GM12875 (cell line): ENCODE measurements around the gene LHPP.

Source experiments
- H3K4me3 ChIP-seq: one replicate; pipeline ENCODE4 v1.5.1; 2011; ENCODE audit warnings: low read depth, low read length, control low read depth
- CTCF ChIP-seq: IDR thresholded peaks from 2 replicates; pipeline ENCODE4 v1.5.1; 2011; ENCODE audit warnings: low read depth, mild to moderate bottlenecking, control low read depth, inconsistent platforms, low read length, moderate library complexity, borderline replicate concordance; ENCODE audit not compliant: insufficient read depth

LHPP gene

GRCh38 chr10:124654686-124655085 is 193.1 kb downstream of the LHPP start:
- H3K4me3 ChIP-seq = no peak overlapping the region
- TF ChIP-seq CTCF = no peak

GRCh38 chr10:124655191-124656112 is 193.8 kb downstream of the LHPP start:
- H3K4me3 ChIP-seq = no peak overlapping the region
- no peak for TF ChIP-seq CTCF

- no peak overlapping the region for H3K4me3 ChIP-seq
- no peak for TF ChIP-seq CTCF
Measured at GRCh38 chr10:124656113-124656490, 194.5 kb downstream of the LHPP start.

GRCh38 chr10:124656541-124656940 is 194.9 kb downstream of the LHPP start:
- no peak overlapping the region for H3K4me3 ChIP-seq
- TF ChIP-seq CTCF = no peak

GRCh38 chr10:124657806-124658205 is 196.2 kb downstream of the LHPP start:
- H3K4me3 ChIP-seq = no peak overlapping the region
- TF ChIP-seq CTCF = no peak

GRCh38 chr10:124658591-124659242 is 197.1 kb downstream of the LHPP start:
- no peak for TF ChIP-seq CTCF
- H3K4me3 ChIP-seq = no peak overlapping the region
